Glomerular endothelial cell (primary cell): ENCODE results near the gene ASAP3. TPM values are rescaled to one million over a fixed set of nuclear protein-coding genes. Genes with fewer than 3 reads are reported as not detected.

ENCODE experiments used
- DNase-seq: peaks from one replicate; pipeline ENCODE4 v3.0.0-alpha.2; 2011; ENCODE audit warnings: low read depth, low spot score; ENCODE audit errors: extremely low read depth
- total RNA-seq: library from RNA; depleted of rRNA; stranded (reverse); fragments of >200 nt; gene quantifications from 2 replicates; pipeline ENCODE4 v1.2.3, GENCODE V29; 2015

The ASAP3 gene
- total RNA-seq, 1 donor from 2014 or later, result 9.8 TPM

GRCh38 chr1:23450894-23451293 lies 33.1 kb downstream of the ASAP3 start:
- no peak for DNase-seq

- DNase-seq, result no peak
Measured at GRCh38 chr1:23449958-23450357, 34.0 kb downstream of the ASAP3 start.

- DNase-seq, result no peak
Measured at GRCh38 chr1:23449306-23449705, 34.7 kb downstream of the ASAP3 start.

- no peak for DNase-seq
Measured at GRCh38 chr1:23448846-23449245, 35.1 kb downstream of the ASAP3 start.

GRCh38 chr1:23446661-23447310 lies 37.2 kb downstream of the ASAP3 start:
- no peak for DNase-seq

GRCh38 chr1:23444596-23445390 lies 39.2 kb downstream of the ASAP3 start:
- no peak for DNase-seq

- DNase-seq, result no peak
Measured at GRCh38 chr1:23444104-23444533, 39.9 kb downstream of the ASAP3 start.

GRCh38 chr1:23442751-23443150 lies 41.2 kb downstream of the ASAP3 start:
- no peak for DNase-seq

- no peak for DNase-seq
Measured at GRCh38 chr1:23441446-23442148, 42.4 kb downstream of the ASAP3 start.

GRCh38 chr1:23438545-23438944 lies 45.4 kb downstream of the ASAP3 start:
- DNase-seq, result no peak

- no peak for DNase-seq
Measured at GRCh38 chr1:23437355-23437664, 46.7 kb downstream of the ASAP3 start.

GRCh38 chr1:23436520-23437354 lies 47.2 kb downstream of the ASAP3 start:
- DNase-seq, result no peak

GRCh38 chr1:23434260-23434775 lies 49.7 kb downstream of the ASAP3 start:
- no peak for DNase-seq

- DNase-seq, result no peak
Measured at GRCh38 chr1:23433122-23433521, 50.9 kb downstream of the ASAP3 start.

GRCh38 chr1:23431431-23431830 lies 52.5 kb downstream of the ASAP3 start:
- no peak for DNase-seq

GRCh38 chr1:23430803-23431202 lies 53.2 kb downstream of the ASAP3 start:
- DNase-seq, result no peak

GRCh38 chr1:23428136-23428905 lies 55.7 kb downstream of the ASAP3 start:
- no peak for DNase-seq

GRCh38 chr1:23427550-23427949 lies 56.4 kb downstream of the ASAP3 start:
- DNase-seq, result no peak

GRCh38 chr1:23426828-23427227 lies 57.2 kb downstream of the ASAP3 start:
- DNase-seq, result no peak

- no peak for DNase-seq
Measured at GRCh38 chr1:23425193-23425494, 58.8 kb downstream of the ASAP3 start.
